Smooth muscle cell (in vitro differentiated cells): ENCODE data around the gene CPNE7. TPM values are rescaled to one million over a fixed set of nuclear protein-coding genes. Genes with fewer than 3 reads are reported as not detected.
"Not testable (repeated sequence)": the region's sequence is repeated elsewhere in the genome, so short reads cannot be mapped to it uniquely, and the experiment has no call there.

Source experiments
- DNase-seq: peaks from one replicate; lab custom pipeline; 2025; ENCODE audit not compliant: unreplicated experiment; lab: John Stamatoyannopoulos, UW
- H2AFZ ChIP-seq: fragments of 200-600 bp; sonication (generic); 2 replicates; pipeline ENCODE4 v1.6.0; 2016; ENCODE audit warnings: antibody characterized with exemption, low read depth, mild to moderate bottlenecking
- H3F3A ChIP-seq: fragments of 200-600 bp; sonication (generic); 2 replicates; pipeline ENCODE4 v1.6.0; 2017; ENCODE audit warnings: antibody characterized with exemption, low read depth
- H3K27ac ChIP-seq: fragments of 200-600 bp; sonication (generic); 2 replicates; pipeline ENCODE4 v1.5.1; 2016; ENCODE audit warnings: low read depth, mild to moderate bottlenecking
- H3K27me3 ChIP-seq: fragments of 200-600 bp; sonication (generic); 2 replicates; pipeline ENCODE4 v1.6.1; 2016; ENCODE audit warnings: low read depth, mild to moderate bottlenecking
- H3K36me3 ChIP-seq: fragments of 200-600 bp; sonication (generic); 2 replicates; pipeline ENCODE4 v1.5.1; 2016; ENCODE audit warnings: low read depth
- H3K4me1 ChIP-seq: fragments of 200-600 bp; sonication (generic); 2 replicates; pipeline ENCODE4 v1.5.1; 2016; ENCODE audit warnings: low read depth
- H3K4me2 ChIP-seq: fragments of 200-600 bp; sonication (generic); 2 replicates; pipeline ENCODE4 v1.6.0; 2016; ENCODE audit warnings: mild to moderate bottlenecking
- H3K4me3 ChIP-seq: fragments of 200-600 bp; sonication (generic); 2 replicates; pipeline ENCODE4 v1.5.1; 2016; ENCODE audit warnings: mild to moderate bottlenecking
- H3K79me2 ChIP-seq: fragments of 200-600 bp; sonication (generic); 2 replicates; pipeline ENCODE4 v1.6.0; 2016; ENCODE audit warnings: low read depth, mild to moderate bottlenecking
- H3K9ac ChIP-seq: fragments of 200-600 bp; sonication (generic); 2 replicates; pipeline ENCODE4 v1.6.0; 2016; ENCODE audit warnings: low read depth
- H3K9me3 ChIP-seq: fragments of 200-600 bp; sonication (generic); replicated peaks from 2 replicates; pipeline ENCODE4 v1.5.1; 2016; ENCODE audit warnings: low read depth
- H4K20me1 ChIP-seq: fragments of 200-600 bp; sonication (generic); 2 replicates; pipeline ENCODE4 v1.6.0; 2016; ENCODE audit warnings: low read depth
- CTCF ChIP-seq: fragments of 200-600 bp; sonication (generic); IDR thresholded peaks from 2 replicates; pipeline ENCODE4 v1.5.1; 2017; ENCODE audit warnings: borderline replicate concordance, mild to moderate bottlenecking, antibody characterized with exemption; ENCODE audit not compliant: insufficient read depth, poor library complexity, severe bottlenecking
- WGBS: methylation state at CpG from one replicate; pipeline ENCODE4 v1.1.7; 2016; ENCODE audit warnings: low lambda C conversion rate; 5-methylcytosine and 5-hydroxymethylcytosine counted together
- polyA plus RNA-seq: library from polyadenylated mRNA; unstranded; fragments of >200 nt; fragmentation: Nextera tagmentation; extraction: Ambion mirVana; gene quantifications from 2 replicates; pipeline ENCODE4 v1.2.1, GENCODE V29; 2016
- total RNA-seq: library from RNA; depleted of rRNA; stranded (reverse); fragments of >200 nt; gene quantifications from 2 replicates; pipeline ENCODE4 v1.2.3, GENCODE V29; 2014

CPNE7 gene
- total and polyA plus RNA-seq, 2 experiments from 2014 or later: 0.14 to 0.58 TPM

DNA sequence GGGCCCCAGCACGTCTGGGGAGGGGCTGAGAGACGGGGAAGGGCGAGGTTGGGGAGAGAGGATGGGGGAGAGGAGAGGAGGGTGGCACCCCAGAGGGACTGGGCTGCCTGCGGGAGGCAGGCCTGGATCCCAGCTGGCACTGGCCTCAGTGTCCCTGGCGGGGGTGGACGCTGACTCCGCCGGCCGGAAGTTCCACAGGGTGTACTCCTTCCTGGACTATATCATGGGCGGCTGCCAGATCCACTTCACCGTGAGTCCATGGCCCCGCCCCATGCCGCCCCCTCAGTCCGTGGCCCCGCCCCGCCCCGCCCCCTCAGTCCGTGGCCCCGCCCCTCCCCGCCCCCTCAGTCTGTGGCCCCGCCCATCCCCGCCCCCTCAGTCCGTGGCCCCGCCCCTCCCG, 11.3 kb downstream of the CPNE7 start:
- Histone ChIP-seq H3K4me2 (no peak overlapping the region), H3F3A (no peaks in the 10 kb centered on the region), H3K36me3 (no peaks in the 10 kb centered on the region), H3K4me1 (no peaks in the 10 kb centered on the region), H3K4me3 (no peak overlapping the region), H3K27me3 (no peaks in the 10 kb centered on the region), H3K9ac (no peak overlapping the region), H3K79me2 (no peaks in the 10 kb centered on the region), H3K27ac (no peak overlapping the region), H4K20me1 (no peaks in the 10 kb centered on the region), H2AFZ (no peak overlapping the region), H3K9me3 (no peaks in the 10 kb centered on the region)
- DNase-seq: no peak
- TF ChIP-seq CTCF: no peak
- WGBS: 100% methylated on average over 1 of the region's 25 CpGs

DNA sequence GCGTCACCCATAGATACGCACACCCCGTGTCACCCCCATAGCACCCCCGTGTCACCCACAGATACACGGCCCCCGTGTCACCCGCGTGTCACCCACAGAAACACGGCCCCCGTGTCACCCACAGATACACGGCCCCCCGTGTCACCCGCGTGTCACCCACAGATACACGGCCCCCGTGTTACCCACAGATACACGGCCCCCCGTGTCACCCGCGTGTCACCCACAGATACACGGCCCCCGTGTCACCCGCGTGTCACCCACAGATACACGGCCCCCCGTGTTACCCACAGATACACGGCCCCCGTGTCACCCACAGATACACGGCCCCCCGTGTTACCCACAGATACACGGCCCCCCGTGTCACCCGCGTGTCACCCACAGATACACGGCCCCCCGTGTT, 12.1 kb downstream of the CPNE7 start:
- not testable (repeated sequence) for H3K9me3 ChIP-seq, H3K27ac ChIP-seq, H3K9ac ChIP-seq, H2AFZ ChIP-seq, DNase-seq, H3K36me3 ChIP-seq, H3K79me2 ChIP-seq, H3F3A ChIP-seq, H3K4me1 ChIP-seq, H4K20me1 ChIP-seq, H3K4me2 ChIP-seq, H3K27me3 ChIP-seq, H3K4me3 ChIP-seq
- WGBS: 100% methylated on average over 1 of the region's 36 CpGs

GRCh38 chr16:89588413-89589109, 13.0 kb downstream of the CPNE7 start:
- 97% methylated on average over 26 of the region's 26 CpGs for WGBS
- DNase-seq: no peak
- H3K9me3 ChIP-seq: no peaks in the 10 kb centered on the region
- H3K27me3 ChIP-seq: no peaks in the 10 kb centered on the region
- TF ChIP-seq CTCF: no peak
- H3K4me3 ChIP-seq: no peak overlapping the region
- no peaks in the 10 kb centered on the region for H4K20me1 ChIP-seq
- no peak overlapping the region for H2AFZ ChIP-seq
- no peak overlapping the region for H3K4me2 ChIP-seq
- no peaks in the 10 kb centered on the region for H3K4me1 ChIP-seq
- H3K9ac ChIP-seq: no peak overlapping the region
- H3K79me2 ChIP-seq: no peaks in the 10 kb centered on the region
- no peaks in the 10 kb centered on the region for H3F3A ChIP-seq
- no peak overlapping the region for H3K27ac ChIP-seq
- H3K36me3 ChIP-seq: no peaks in the 10 kb centered on the region

DNA sequence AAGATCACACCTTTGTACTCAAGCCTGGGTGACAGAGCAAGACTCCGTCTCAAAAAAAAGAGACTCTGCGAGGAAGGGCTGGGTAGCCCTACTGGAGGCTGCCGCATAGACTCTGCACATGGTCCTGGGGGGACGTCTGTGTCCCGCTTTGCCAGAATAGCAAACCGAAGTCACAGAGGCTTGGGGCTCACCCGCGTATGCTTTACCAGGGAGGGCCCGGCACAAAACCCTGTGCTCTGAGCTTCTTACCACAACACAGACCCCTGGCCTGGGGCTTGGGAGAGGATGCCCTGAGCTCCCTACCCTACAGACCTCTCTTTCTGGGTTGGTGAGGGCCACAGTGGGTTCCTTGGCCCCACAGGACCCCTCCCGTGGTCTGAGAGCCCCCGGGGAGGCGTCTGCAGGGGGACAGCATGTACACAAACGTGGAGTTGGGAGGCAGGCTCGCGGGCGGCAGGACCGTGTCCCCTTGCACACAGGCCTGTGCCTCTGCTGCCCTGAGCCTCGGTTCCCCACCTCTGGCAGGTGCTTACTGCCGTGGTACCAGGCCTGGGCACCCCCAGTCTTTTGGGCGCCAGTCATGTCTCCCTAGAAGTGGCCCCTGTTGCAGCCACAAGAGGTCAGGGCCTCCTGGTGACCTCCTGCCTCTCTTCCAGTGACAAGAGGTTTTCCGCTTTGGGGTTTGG, 13.8 kb downstream of the CPNE7 start:
- H3K9ac ChIP-seq: no peak overlapping the region
- 95% methylated on average over 21 of the region's 21 CpGs for WGBS
- no peaks in the 10 kb centered on the region for H3K9me3 ChIP-seq
- no peaks in the 10 kb centered on the region for H4K20me1 ChIP-seq
- no peaks in the 10 kb centered on the region for H3K79me2 ChIP-seq
- H2AFZ ChIP-seq: no peak overlapping the region
- H3K36me3 ChIP-seq: no peaks in the 10 kb centered on the region
- no peaks in the 10 kb centered on the region for H3K27me3 ChIP-seq
- H3K27ac ChIP-seq: no peak overlapping the region
- no peak overlapping the region for H3K4me2 ChIP-seq
- no peaks in the 10 kb centered on the region for H3F3A ChIP-seq
- no peak overlapping the region for H3K4me3 ChIP-seq
- no peak for DNase-seq
- no peaks in the 10 kb centered on the region for H3K4me1 ChIP-seq
- TF ChIP-seq CTCF: no peak
